Measurements from ENCODE around the gene ANKRD27.
"Not testable (repeated sequence)": the region's sequence is repeated elsewhere in the genome, so short reads cannot be mapped to it uniquely, and the experiment has no call there.

The ANKRD27 gene

DNA sequence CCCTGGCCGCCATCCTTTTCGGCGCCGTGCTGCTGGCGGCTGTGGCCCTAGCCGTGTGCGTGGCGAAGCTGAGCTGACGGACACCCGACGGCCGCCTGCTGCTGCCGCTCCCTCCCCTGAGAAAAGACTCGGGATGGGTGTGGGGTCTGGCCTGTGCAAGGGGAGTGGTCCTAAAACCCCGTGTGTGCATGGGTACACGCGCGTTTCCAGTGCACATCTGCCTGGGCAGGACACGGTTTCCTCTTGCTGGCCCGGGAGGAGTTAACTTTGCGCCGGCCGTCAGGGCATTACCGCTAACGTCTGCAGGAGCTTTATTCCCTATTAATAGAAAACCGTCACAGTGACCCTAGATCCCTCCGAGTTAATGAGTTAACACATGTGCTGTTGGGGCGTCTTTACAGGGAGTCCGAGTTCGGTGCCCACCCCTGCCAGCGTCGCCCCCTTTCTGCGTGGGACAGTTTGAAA, 1.9 kb upstream of the ANKRD27 start:
- Mint-ChIP-seq H3K36me3 (peaks cover 3% of the 10 kb centered on the region), H3K9me3 (no peaks in the 10 kb centered on the region), H3K4me1 (peaks cover 32% of the 10 kb centered on the region), H3K27ac (no peak overlapping the region), H3K4me3 (peak overlapping the region; percentile 65), H3K27me3 (peaks cover 68% of the 10 kb centered on the region)
- DNase-seq, result no peak
- CTCF ChIA-PET, result interaction anchor here (1.4 kb wide), 1 partner anchor 14 kb away, joined by 7 read pairs; the partner anchor contains the start of gene NUDT19

DNA sequence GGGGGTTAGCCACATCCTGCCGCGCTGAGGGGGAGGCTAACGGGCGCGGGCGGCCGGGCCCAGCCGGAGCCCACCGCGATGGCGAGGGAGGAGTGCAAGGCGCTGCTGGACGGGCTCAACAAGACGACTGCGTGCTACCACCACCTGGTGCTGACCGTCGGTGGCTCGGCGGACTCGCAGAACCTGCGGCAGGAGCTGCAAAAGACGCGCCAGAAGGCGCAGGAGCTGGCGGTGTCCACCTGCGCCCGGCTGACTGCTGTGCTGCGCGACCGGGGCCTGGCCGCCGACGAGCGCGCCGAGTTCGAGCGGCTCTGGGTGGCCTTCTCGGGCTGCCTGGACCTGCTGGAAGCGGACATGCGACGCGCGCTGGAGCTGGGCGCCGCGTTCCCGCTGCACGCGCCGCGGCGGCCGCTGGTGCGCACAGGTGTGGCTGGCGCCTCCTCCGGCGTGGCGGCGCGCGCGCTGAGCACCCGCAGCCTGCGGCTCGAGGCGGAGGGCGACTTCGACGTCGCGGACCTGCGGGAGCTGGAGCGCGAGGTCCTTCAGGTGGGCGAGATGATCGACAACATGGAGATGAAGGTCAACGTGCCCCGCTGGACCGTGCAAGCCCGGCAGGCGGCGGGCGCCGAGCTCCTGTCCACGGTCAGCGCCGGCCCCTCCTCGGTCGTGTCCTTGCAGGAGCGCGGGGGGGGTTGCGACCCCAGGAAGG, 1.4 kb upstream of the ANKRD27 start:
- no peaks in the 10 kb centered on the region for H3K9me3 Mint-ChIP-seq
- H3K4me1 Mint-ChIP-seq, result peaks cover 37% of the 10 kb centered on the region
- DNase-seq, result peak; percentile 33
- CTCF ChIA-PET, result interaction anchor here (1.4 kb wide), 1 partner anchor 15 kb away, joined by 7 read pairs; the partner anchor contains the start of gene NUDT19
- H3K4me3 Mint-ChIP-seq, result peak overlapping the region; percentile 87
- no peak overlapping the region for H3K27ac Mint-ChIP-seq
- peaks cover 66% of the 10 kb centered on the region for H3K27me3 Mint-ChIP-seq
- peaks cover 3% of the 10 kb centered on the region for H3K36me3 Mint-ChIP-seq

DNA sequence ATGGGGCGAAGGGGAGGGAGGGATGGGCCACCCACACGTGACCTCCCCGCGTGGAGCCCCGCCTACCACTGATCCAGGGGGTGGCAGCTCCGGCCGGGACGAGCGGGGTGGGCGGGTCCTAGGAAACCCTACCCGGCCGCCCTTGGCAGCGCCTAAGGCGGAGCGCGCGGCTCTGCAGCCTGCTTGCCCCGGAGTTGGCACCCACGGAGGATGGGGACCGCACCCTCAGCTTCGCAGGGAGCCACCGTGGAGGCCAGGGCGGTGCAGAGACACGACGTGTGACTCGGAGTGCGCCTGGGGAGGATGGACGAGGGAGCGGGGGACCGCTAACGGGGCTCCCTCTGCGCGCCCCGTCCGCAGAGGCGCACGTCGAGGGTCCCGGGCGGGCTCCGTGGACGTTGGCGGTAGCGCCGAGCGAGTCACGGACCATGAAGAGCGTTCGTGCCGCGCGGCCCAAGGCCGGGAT, 773 bp upstream of the ANKRD27 start, which contains the start of gene RGS9BP:
TSS of gene RGS9BP (plus strand) at position 129 of the 466 bp plus-strand sequence. CDS start 416 bp downstream, outside the sequence.
- peaks cover 3% of the 10 kb centered on the region for H3K36me3 Mint-ChIP-seq
- peaks cover 65% of the 10 kb centered on the region for H3K27me3 Mint-ChIP-seq
- H3K4me3 Mint-ChIP-seq, result peak within 1 kb of the TSS; percentile 87
- DNase-seq, result peak; percentile 76
- CTCF ChIA-PET, result interaction anchor here (1.4 kb wide), 1 partner anchor 15 kb away, joined by 7 read pairs; the partner anchor contains the start of gene NUDT19
- H3K9me3 Mint-ChIP-seq, result no peaks in the 10 kb centered on the region
- H3K4me1 Mint-ChIP-seq, result peaks cover 37% of the 10 kb centered on the region
- H3K27ac Mint-ChIP-seq, result peak within 1 kb of the TSS; percentile 81

DNA sequence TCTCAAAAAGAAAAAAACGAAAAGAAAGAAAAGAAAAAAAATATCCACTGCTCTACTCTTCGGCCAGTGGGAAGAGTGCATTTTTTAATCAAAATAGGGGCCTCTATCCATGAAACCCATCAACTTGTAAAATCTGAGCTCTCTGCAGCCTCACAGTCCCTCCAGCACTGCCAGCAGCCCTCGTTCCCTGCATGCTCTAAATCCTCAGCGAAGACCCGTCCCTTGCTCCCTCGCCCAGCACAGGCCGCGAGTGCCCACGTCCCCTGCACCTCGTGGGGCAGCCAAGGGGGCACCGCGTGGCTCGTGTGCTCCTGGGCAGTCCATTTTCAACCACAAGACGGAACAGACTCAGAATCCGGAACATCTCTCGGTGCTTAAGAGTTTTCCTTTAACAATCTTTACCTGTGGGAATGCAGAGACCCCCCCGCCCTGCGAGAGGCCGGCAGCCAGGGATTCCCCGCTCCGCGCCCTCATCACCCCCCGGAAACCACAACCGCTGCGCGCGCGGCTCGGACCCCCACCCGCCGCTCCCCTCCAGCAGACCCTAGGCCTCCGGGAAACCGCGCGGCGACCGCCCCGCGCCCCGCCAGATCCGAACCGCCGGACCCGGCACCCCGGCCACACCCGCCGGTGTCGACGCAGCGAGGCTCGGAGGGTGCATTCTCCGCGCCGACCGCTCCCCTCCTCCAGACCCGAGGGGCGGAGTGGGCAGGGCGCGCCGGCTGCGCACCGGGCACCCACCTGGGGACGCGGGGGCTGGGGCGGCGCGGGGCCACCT, 638 bp downstream of the ANKRD27 start:
- CTCF ChIA-PET, result interaction anchor here (1.0 kb wide), 1 partner anchor 9 kb away, joined by 3 read pairs; no protein-coding TSS in a partner anchor
- Mint-ChIP-seq H3K27ac (peak overlapping the region; percentile 89), H3K36me3 (peaks cover 10% of the 10 kb centered on the region), H3K4me3 (peak overlapping the region; percentile 95), H3K4me1 (peaks cover 48% of the 10 kb centered on the region), H3K27me3 (peaks cover 51% of the 10 kb centered on the region), H3K9me3 (no peaks in the 10 kb centered on the region)
- no peak for DNase-seq

DNA sequence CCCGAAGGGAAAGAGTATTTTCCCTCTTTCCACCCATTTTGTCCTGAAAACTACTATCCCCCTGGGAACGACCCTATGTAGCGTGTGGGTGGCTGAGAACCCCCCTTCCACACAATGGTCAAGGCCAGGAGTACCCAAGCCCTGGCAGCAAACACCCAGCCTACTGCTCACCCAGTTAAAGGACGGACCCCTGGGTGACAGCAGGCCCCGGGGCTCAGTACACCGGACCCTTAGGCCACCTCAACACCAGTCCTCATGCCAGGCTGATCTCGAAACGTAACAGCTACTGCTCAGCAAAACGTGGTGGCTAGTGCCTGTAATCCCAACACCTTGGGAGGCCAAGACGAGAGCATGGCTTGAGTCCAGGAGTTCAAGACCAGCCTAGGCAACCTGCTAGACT, 1.4 kb downstream of the ANKRD27 start:
- Mint-ChIP-seq H3K36me3 (peaks cover 15% of the 10 kb centered on the region), H3K4me3 (peak overlapping the region; percentile 95), H3K27ac (no peak overlapping the region), H3K4me1 (peaks cover 50% of the 10 kb centered on the region), H3K27me3 (peaks cover 43% of the 10 kb centered on the region), H3K9me3 (no peaks in the 10 kb centered on the region)
- no peak for DNase-seq
- CTCF ChIA-PET, result interaction anchor here (1.0 kb wide), 1 partner anchor 9 kb away, joined by 3 read pairs; no protein-coding TSS in a partner anchor

DNA sequence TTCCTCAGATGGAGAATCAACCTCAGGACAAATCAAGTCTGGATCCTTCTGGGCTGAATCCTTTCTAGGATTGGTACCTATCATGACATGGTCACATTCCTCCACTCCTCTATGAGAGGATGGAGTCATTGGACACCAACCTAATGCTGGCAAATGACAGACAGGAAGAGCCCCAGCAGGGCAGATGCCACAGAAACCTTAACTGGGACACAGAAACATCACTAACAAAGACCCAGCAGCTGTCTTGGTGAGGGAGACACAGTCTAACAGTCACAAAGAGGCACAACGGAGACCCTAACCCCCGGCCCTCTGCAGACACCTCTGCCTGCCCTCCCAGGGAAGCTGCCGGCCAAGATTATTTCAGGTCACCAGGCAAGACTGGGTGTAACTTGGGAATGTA, 2.1 kb downstream of the ANKRD27 start:
- Mint-ChIP-seq H3K27me3 (peaks cover 36% of the 10 kb centered on the region), H3K4me1 (peaks cover 50% of the 10 kb centered on the region), H3K9me3 (no peaks in the 10 kb centered on the region), H3K4me3 (peak overlapping the region; percentile 37), H3K27ac (no peak overlapping the region), H3K36me3 (peaks cover 15% of the 10 kb centered on the region)
- no peak for DNase-seq
- CTCF ChIA-PET, result interaction anchor here (0.6 kb wide), 1 partner anchor 586 kb away, joined by 3 read pairs; no protein-coding TSS in a partner anchor

DNA sequence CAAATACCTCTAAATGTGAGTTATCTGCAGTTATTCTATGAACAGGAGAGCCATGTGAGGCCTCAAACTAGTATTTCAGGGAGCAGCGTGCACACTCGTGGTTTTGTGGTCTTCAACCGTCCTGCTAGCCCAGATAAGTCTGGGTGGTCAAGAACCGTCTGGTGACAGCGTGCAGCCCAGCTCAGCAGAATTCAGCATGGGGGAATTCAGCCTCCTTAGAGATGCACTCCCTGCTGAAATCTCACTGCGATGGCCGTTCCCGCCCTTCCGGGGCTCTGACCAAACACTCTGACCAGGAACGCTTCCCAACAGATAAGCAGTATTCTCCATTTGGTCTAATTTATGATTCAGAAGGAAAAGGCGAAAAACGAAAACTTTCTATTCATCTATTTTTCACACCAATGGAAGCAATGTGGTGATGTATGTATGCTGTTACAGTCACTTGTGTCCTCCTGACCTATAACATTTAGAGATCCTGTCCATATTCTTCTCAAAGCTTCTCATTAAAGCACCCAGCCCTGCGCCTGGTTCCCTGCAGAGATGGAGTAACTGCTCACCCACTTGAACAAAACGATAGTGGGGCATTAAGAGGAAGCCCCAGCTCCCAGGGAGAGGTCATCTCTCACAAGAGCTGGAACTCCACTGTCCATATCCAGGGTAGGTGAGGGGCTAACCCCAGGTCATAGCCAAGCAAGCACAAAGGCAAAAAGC, 2.9 kb downstream of the ANKRD27 start:
- no peak overlapping the region for H3K4me3 Mint-ChIP-seq
- peaks cover 28% of the 10 kb centered on the region for H3K27me3 Mint-ChIP-seq
- CTCF ChIA-PET, result no interaction called here
- H3K4me1 Mint-ChIP-seq, result peaks cover 44% of the 10 kb centered on the region
- no peaks in the 10 kb centered on the region for H3K9me3 Mint-ChIP-seq
- no peak for DNase-seq
- H3K27ac Mint-ChIP-seq, result no peak overlapping the region
- peaks cover 17% of the 10 kb centered on the region for H3K36me3 Mint-ChIP-seq

DNA sequence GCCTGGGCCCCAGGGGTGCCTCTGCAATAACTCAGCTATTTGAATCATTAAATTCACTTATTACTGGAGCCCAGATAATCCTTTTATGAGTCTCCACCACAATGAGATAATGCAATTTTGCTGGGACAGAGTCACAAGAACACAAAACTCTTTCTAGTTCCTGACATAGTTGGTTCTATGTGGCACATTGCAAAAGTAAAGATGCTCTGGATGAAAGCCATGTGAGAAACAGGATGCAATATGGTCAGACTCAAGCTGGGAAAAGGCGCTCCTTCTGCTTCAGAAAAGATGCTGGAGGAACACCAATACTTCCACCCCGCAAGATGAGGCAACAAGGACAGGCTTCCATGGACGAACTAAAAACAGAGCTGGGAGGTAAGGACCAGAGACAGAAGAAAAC, 5.7 kb downstream of the ANKRD27 start:
- H3K4me1 Mint-ChIP-seq, result peaks cover 39% of the 10 kb centered on the region
- peaks cover 5% of the 10 kb centered on the region for H3K27me3 Mint-ChIP-seq
- peaks cover 19% of the 10 kb centered on the region for H3K36me3 Mint-ChIP-seq
- DNase-seq, result no peak
- no peaks in the 10 kb centered on the region for H3K9me3 Mint-ChIP-seq
- H3K27ac Mint-ChIP-seq, result no peak overlapping the region
- no peak overlapping the region for H3K4me3 Mint-ChIP-seq
- CTCF ChIA-PET, result no interaction called here

DNA sequence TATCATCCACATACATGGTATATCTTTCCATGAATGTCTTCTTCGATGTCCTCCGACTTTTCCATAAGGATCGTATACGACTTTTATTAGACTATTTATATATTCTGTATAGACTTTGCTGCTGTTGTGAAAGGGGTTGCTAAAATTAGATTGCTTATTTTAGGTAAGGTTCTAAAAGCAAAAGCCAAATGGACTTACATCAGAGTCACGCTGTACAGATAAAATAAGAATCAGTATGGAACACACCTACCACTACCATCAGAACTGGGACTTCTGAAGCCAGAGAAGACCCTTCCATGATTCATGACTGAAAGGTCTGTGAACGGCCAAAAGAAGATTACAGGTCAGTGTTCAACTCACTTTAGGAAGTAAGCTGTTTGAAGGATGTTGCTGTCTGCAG, 8.9 kb downstream of the ANKRD27 start:
- no peak for DNase-seq
- CTCF ChIA-PET, result no interaction called here
- H3K9me3 Mint-ChIP-seq, result no peaks in the 10 kb centered on the region
- H3K4me3 Mint-ChIP-seq, result no peak overlapping the region
- no peaks in the 10 kb centered on the region for H3K27me3 Mint-ChIP-seq
- peaks cover 16% of the 10 kb centered on the region for H3K36me3 Mint-ChIP-seq
- no peak overlapping the region for H3K27ac Mint-ChIP-seq
- peaks cover 25% of the 10 kb centered on the region for H3K4me1 Mint-ChIP-seq

DNA sequence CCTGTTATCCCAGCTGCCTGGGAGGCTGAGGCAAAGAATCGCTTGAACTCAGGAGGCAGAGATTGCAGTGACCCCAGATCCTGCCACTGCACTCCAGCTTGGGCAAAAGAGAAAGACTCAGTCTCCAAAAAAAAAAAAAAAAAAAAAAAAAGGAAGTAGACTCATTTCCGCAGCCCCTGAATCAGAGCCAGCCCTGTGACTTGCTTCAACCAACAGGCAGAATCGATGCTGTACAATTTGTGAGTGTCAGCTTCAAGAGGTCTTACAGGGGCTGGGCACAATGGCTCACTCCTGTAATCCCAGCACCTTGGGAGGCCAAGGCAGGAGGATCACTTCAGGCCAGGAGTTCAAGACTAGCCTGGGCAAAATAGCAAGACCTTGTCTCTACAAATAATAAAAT, 12.8 kb downstream of the ANKRD27 start:
- no peak for DNase-seq
- H3K27me3 Mint-ChIP-seq, result no peaks in the 10 kb centered on the region
- H3K36me3 Mint-ChIP-seq, result peaks cover 5% of the 10 kb centered on the region
- no peaks in the 10 kb centered on the region for H3K9me3 Mint-ChIP-seq
- H3K27ac Mint-ChIP-seq, result no peak overlapping the region
- peaks cover 12% of the 10 kb centered on the region for H3K4me1 Mint-ChIP-seq
- no peak overlapping the region for H3K4me3 Mint-ChIP-seq
- CTCF ChIA-PET, result no interaction called here

DNA sequence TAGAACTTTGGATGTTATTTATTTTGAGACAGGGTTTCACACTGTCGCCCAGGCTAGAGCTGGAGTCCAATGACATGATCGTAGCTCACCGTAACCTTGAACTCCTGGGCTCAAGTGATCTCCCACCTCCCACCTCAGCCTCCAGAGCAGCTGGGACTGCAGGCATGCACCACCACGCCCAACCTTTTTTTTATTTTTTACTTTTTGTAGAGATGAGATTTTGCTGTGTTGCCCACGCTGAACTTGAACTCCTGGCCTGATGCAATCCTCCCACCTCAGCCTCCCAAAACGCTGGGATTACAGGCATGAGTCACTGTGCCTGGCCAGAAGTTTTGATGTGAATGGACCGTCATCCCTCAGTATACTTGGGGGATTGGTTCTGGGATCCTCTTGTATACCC, 13.7 kb downstream of the ANKRD27 start:
- peaks cover 12% of the 10 kb centered on the region for H3K4me1 Mint-ChIP-seq
- DNase-seq, result no peak
- peaks cover 5% of the 10 kb centered on the region for H3K36me3 Mint-ChIP-seq
- no peaks in the 10 kb centered on the region for H3K27me3 Mint-ChIP-seq
- H3K27ac Mint-ChIP-seq, result peak overlapping the region; percentile 37
- no peak overlapping the region for H3K4me3 Mint-ChIP-seq
- H3K9me3 Mint-ChIP-seq, result no peaks in the 10 kb centered on the region
- CTCF ChIA-PET, result no interaction called here

DNA sequence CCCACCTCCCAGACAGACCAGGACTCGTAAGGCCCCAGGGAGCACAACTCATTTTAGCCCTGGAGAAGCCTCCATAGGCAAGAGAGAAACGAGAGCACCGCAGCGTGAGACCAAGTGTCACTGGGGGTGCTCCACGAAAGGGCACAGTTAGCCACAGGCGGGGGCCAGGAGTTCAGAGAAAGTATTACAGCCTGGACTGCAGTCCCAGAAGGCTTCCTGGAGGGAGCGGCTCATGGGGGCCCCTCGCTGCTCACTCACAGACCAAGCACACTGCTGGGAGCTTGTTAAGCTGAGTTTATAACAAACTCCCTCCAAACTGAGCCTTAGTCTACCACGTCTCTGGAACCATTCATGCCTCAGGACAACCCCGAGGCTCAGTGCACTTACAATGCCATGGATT, 16.5 kb downstream of the ANKRD27 start:
- Mint-ChIP-seq H3K36me3 (peaks cover 7% of the 10 kb centered on the region), H3K4me1 (peaks cover 12% of the 10 kb centered on the region), H3K27ac (no peak overlapping the region), H3K9me3 (no peaks in the 10 kb centered on the region), H3K27me3 (no peaks in the 10 kb centered on the region), H3K4me3 (no peak overlapping the region)
- DNase-seq, result no peak
- CTCF ChIA-PET, result no interaction called here

DNA sequence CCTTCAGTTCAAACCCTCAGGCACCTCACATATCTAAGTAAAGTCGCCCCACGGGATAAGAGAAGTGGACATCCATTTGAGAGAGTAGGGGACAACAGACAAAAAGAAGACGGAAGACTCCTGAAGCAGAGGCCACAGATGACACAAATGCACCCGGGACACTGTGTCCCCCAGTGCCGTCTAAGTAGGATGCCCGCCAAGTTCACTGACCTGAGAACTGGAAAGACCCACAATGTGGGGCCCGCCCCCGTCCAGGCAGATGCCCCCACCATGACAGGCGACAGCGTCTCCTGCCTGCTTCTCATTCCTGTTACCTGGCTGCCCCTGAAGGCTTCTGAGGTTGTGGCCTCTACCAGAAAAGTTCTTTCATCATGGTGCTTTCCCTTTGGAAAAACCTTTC, 16.9 kb downstream of the ANKRD27 start:
- CTCF ChIA-PET, result no interaction called here
- H3K36me3 Mint-ChIP-seq, result peaks cover 9% of the 10 kb centered on the region
- DNase-seq, result no peak
- no peak overlapping the region for H3K27ac Mint-ChIP-seq
- no peak overlapping the region for H3K4me3 Mint-ChIP-seq
- peaks cover 8% of the 10 kb centered on the region for H3K4me1 Mint-ChIP-seq
- H3K9me3 Mint-ChIP-seq, result no peaks in the 10 kb centered on the region
- H3K27me3 Mint-ChIP-seq, result no peaks in the 10 kb centered on the region

DNA sequence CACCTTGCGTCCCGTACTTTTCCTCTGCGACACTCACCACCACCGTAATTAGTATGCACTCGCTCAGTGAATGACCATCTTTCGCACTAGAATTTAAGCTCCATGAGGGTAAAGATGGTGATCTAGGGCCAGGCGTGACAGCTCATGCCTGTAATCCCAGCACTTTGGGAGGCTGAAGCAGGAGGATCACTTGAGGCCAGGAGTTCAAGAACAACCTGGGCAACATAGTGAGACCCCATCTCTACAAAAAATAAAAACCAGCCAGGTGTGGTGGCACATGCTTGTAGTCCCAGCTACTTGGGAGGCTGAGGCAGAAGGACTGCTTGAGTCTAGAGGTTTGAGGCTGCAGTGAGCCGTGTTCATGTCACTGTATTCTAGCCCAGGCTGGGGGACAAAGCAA, 18.6 kb downstream of the ANKRD27 start:
- not testable (repeated sequence) for H3K27ac Mint-ChIP-seq, H3K4me3 Mint-ChIP-seq, H3K4me1 Mint-ChIP-seq, H3K9me3 Mint-ChIP-seq, H3K27me3 Mint-ChIP-seq, DNase-seq, H3K36me3 Mint-ChIP-seq
- CTCF ChIA-PET, result interaction anchor here (0.7 kb wide), 1 partner anchor 189 kb away, joined by 4 read pairs; no protein-coding TSS in a partner anchor
